DOHH2 (cell line): ENCODE results near the gene MRPL10.

ENCODE experiments used
- H3F3A ChIP-seq: fragments of 200-600 bp; sonication (generic), shearing (Covaris generic); 2 replicates; pipeline ENCODE4 v1.6.0; 2016; ENCODE audit warnings: antibody characterized with exemption, mild to moderate bottlenecking; ENCODE audit not compliant: control insufficient read depth, insufficient read depth
- H3K27ac ChIP-seq: fragments of 200-600 bp; sonication (generic); 2 replicates; pipeline ENCODE4 v1.5.1; 2014; ENCODE audit warnings: low read depth, mild to moderate bottlenecking, low read length, moderate library complexity
- H3K27me3 ChIP-seq: fragments of 200-600 bp; sonication (generic); 2 replicates; pipeline ENCODE4 v1.6.1; 2014; ENCODE audit warnings: mild to moderate bottlenecking, low read length, mixed read lengths; ENCODE audit not compliant: control insufficient read depth
- H3K36me3 ChIP-seq: fragments of 200-600 bp; sonication (generic); 2 replicates; pipeline ENCODE4 v1.6.1; 2014; ENCODE audit warnings: mild to moderate bottlenecking, low read length, moderate library complexity, mixed read lengths; ENCODE audit not compliant: control insufficient read depth
- H3K4me1 ChIP-seq: fragments of 200-600 bp; sonication (generic); 2 replicates; pipeline ENCODE4 v1.6.1; 2014; ENCODE audit warnings: mild to moderate bottlenecking, low read length, mixed read lengths; ENCODE audit not compliant: control insufficient read depth
- H3K4me2 ChIP-seq: fragments of 200-600 bp; sonication (generic); 2 replicates; pipeline ENCODE4 v1.6.0; 2014; ENCODE audit warnings: mild to moderate bottlenecking, low read length, moderate library complexity
- H3K4me3 ChIP-seq: fragments of 200-600 bp; sonication (generic); 2 replicates; pipeline ENCODE4 v1.5.1; 2014; ENCODE audit warnings: mild to moderate bottlenecking, low read length, mixed read lengths
- H3K79me2 ChIP-seq: fragments of 200-600 bp; sonication (generic); 2 replicates; pipeline ENCODE4 v1.6.1; 2014; ENCODE audit warnings: mild to moderate bottlenecking, low read length, mixed read lengths; ENCODE audit not compliant: control insufficient read depth
- H3K9me2 ChIP-seq: fragments of 200-600 bp; sonication (generic); replicated peaks from 2 replicates; pipeline ENCODE4 v1.6.1; 2014; ENCODE audit warnings: mild to moderate bottlenecking, low read length, mixed read lengths; ENCODE audit not compliant: control insufficient read depth
- H3K9me3 ChIP-seq: fragments of 200-600 bp; sonication (generic); 2 replicates; pipeline ENCODE4 v1.6.1; 2014; ENCODE audit warnings: antibody characterized with exemption, low read length, mixed read lengths; ENCODE audit not compliant: control insufficient read depth, insufficient read depth
- H4K20me1 ChIP-seq: fragments of 200-600 bp; sonication (generic); 2 replicates; pipeline ENCODE4 v1.6.0; 2014; ENCODE audit warnings: low read depth, mild to moderate bottlenecking, antibody characterized with exemption, low read length, moderate library complexity; ENCODE audit not compliant: control insufficient read depth, insufficient read depth
- EZH2phosphoT487 ChIP-seq: fragments of 200-600 bp; sonication (generic); IDR thresholded peaks from 2 replicates; pipeline ENCODE4 v1.6.1; 2017; ENCODE audit warnings: borderline replicate concordance, mild to moderate bottlenecking, antibody characterized with exemption, low read length, moderate library complexity, mixed read lengths
- TF ChIP-seq, protein P1 (sequence below): fragments of 200-600 bp; sonication (generic); IDR thresholded peaks from one replicate; pipeline ENCODE4 v1.5.1; 2014; ENCODE audit warnings: antibody characterized with exemption, mild to moderate bottlenecking, low read depth, low read length; ENCODE audit not compliant: poor library complexity, severe bottlenecking

The MRPL10 gene

DNA sequence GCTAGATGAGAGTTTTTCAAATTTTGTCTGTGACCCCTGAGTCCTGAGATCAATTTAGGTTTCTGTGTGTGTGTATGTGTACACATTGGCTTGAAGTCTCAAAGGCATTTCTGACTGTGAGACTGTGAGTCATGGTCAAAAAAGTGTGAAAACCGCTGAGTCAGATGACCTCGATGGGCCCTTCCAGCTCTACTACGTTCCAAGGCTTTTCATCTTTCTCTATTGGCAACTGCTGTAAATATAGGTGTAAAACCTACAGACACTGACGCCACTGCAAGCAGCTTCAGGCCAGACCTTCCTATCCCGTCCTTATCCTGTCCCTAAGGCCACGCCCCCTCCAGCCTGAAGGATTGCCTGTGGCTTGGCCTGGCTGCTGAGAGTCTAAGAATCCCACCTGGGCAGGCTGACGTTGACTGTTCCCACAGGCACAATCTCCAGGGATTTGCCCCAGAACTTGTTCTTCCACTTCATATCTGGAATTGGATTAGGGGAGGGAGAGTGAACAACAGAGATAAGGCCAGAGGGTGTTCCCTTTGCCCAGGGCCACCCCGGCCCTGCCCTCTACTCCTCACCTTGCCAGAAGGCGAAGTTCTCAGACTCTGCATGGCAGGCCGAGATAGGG, 21.0 kb downstream of the MRPL10 start:
- H3K4me2 ChIP-seq, result no peak overlapping the region
- no peaks in the 10 kb centered on the region for H3K9me3 ChIP-seq
- no peaks in the 10 kb centered on the region for H3K27me3 ChIP-seq
- no peak overlapping the region for H3K27ac ChIP-seq
- H4K20me1 ChIP-seq, result no peaks in the 10 kb centered on the region
- no peaks in the 10 kb centered on the region for H3F3A ChIP-seq
- H3K9me2 ChIP-seq, result no peaks in the 10 kb centered on the region
- TF ChIP-seq EZH2phosphoT487, result no peak
- TF ChIP-seq, protein P1, sequence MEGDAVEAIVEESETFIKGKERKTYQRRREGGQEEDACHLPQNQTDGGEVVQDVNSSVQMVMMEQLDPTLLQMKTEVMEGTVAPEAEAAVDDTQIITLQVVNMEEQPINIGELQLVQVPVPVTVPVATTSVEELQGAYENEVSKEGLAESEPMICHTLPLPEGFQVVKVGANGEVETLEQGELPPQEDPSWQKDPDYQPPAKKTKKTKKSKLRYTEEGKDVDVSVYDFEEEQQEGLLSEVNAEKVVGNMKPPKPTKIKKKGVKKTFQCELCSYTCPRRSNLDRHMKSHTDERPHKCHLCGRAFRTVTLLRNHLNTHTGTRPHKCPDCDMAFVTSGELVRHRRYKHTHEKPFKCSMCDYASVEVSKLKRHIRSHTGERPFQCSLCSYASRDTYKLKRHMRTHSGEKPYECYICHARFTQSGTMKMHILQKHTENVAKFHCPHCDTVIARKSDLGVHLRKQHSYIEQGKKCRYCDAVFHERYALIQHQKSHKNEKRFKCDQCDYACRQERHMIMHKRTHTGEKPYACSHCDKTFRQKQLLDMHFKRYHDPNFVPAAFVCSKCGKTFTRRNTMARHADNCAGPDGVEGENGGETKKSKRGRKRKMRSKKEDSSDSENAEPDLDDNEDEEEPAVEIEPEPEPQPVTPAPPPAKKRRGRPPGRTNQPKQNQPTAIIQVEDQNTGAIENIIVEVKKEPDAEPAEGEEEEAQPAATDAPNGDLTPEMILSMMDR, result no peak
- no peak overlapping the region for H3K4me3 ChIP-seq
- H3K4me1 ChIP-seq, result no peaks in the 10 kb centered on the region
- no peaks in the 10 kb centered on the region for H3K79me2 ChIP-seq
- peaks cover 13% of the 10 kb centered on the region; the same call in 1 of the 2 replicates for H3K36me3 ChIP-seq

DNA sequence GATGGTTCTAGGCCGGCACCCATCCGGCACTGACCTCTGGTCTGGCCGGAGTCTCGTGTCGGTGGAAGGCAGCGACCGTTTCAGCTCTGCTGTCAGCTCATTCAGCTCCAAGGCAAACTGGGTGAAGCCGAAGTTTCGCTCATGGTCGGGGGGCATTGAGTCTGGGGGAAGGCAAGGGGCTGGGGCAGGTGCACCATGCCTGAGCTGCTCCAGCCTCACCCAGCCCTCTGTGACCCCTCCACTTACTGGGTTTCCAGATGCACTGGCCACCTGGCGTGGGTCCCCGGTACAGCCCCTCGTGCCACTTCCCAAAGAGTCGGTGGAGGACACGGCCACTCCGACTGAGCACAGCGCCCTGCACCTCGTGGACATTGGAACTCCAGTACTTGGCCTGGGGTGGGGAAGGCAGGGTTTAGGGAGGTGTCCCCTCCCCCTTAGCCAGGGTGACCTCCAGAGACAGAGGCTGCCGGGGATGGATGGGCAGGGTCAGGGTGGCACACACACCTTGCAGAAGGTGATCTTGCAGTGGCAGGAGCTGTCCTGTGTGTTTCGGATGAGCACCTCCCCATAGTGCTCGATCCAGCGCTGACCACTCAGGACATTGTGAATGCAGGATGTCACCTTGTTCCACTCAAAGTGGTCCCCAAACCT, 22.4 kb downstream of the MRPL10 start:
- H3K27ac ChIP-seq, result no peak overlapping the region
- TF ChIP-seq, protein P1, result no peak
- TF ChIP-seq EZH2phosphoT487, result no peak

DNA sequence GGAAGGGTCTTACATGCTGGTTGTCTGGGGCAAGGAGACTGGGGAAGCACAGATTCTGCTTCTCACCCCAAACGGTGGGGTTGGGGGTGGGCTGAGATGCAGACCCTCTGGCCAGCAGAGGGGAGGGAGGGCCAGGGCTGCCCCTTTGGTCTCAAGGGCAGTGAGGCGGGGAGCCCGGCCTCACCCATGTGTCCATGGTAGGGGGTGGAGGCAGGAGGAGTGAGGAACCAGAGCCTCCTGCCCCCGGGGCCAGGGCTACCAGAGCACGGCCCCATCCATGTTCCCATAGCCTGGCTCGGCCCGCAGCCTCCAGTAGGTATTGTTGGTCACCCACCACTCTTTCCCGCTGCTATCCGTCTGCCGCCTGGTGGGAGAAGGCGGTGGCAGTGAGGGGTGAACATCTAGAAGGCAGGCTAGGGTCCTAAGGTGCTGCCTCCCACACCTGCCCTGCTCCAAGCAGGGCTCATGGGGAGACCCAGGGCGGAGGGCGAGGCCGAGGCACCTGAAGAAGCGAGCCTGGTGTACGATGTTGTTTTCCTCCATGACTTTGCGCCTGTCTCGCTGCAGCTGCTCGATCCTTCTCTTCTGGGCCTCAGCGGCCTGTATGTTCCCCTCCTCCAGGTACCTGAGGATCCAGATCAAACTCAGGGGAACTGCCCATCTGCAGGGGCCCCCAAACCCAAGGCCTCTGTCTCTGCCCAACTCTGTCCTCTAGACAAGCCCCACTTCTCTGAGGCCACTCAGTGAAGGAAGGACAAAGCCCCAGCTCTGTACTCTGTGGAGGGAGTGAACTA, 23.1 kb downstream of the MRPL10 start:
- Histone ChIP-seq H3K79me2 (no peaks in the 10 kb centered on the region), H3K36me3 (peaks cover 12% of the 10 kb centered on the region; the same call in 1 of the 2 replicates), H3K4me3 (no peak overlapping the region), H3K9me2 (no peaks in the 10 kb centered on the region), H3K27ac (no peak overlapping the region), H3K9me3 (no peaks in the 10 kb centered on the region), H3K27me3 (peaks cover 4% of the 10 kb centered on the region; the same call in 1 of the 2 replicates), H3K4me2 (no peak overlapping the region), H3K4me1 (no peaks in the 10 kb centered on the region), H4K20me1 (no peaks in the 10 kb centered on the region), H3F3A (no peaks in the 10 kb centered on the region)
- no peak for TF ChIP-seq EZH2phosphoT487
- TF ChIP-seq, protein P1, result no peak

More for the DNA sequence above, 22.4 kb downstream of the MRPL10 start:
- no peaks in the 10 kb centered on the region for H3K4me1 ChIP-seq
- no peaks in the 10 kb centered on the region for H3K79me2 ChIP-seq
- H3K9me3 ChIP-seq, result no peaks in the 10 kb centered on the region
- H3F3A ChIP-seq, result no peaks in the 10 kb centered on the region
- H3K27me3 ChIP-seq, result no peaks in the 10 kb centered on the region
- H3K4me2 ChIP-seq, result no peak overlapping the region
- no peaks in the 10 kb centered on the region for H4K20me1 ChIP-seq
- no peak overlapping the region for H3K4me3 ChIP-seq
- H3K9me2 ChIP-seq, result no peaks in the 10 kb centered on the region
- peaks cover 13% of the 10 kb centered on the region; the same call in 1 of the 2 replicates for H3K36me3 ChIP-seq
